ENCODE measurements around the gene ANGPTL7.

DNA sequence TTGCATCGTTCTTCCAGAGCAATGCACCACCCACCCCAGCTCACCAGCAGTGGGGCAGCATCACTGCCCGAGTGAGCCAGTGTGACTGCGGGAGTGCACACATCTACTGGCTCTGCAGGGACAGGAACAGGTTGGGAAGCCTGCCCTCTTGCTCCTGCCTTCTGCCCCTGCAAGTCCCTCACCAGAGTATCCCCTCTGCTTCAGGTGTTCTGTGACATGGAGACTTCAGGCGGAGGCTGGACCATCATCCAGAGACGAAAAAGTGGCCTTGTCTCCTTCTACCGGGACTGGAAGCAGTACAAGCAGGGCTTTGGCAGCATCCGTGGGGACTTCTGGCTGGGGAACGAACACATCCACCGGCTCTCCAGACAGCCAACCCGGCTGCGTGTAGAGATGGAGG lies 4.2 kb downstream of the ANGPTL7 start:
- no peak for TF ChIP-seq GATA2 (IDR thresholded peaks at IDR 0.05; ENCODE audit: low read depth, low read length)
- TF ChIP-seq GATA3 (IDR thresholded peaks at IDR 0.05; ENCODE audit: low read depth, low read length), result no peak
